ENCODE data around the gene HTRA1.

- TF ChIP-seq EP300 (IDR thresholded peaks at IDR 0.05) (no peak), CTCF (IDR thresholded peaks at IDR 0.05) (no peak), POLR2A (IDR thresholded peaks at IDR 0.05) (no peak), POLR2AphosphoS5 (IDR thresholded peaks at IDR 0.05) (no peak)
Measured at GRCh38 chr10:122448600-122448999, 12.8 kb upstream of the HTRA1 start.

All from stomach (tissue), 4 donors.